Measurements from ENCODE around the gene NGFR. TPM values are rescaled to one million over a fixed set of nuclear protein-coding genes. Genes with fewer than 3 reads are reported as not detected.
"Not testable (repeated sequence)": the region's sequence is repeated elsewhere in the genome, so short reads cannot be mapped to it uniquely, and the experiment has no call there.

The NGFR gene
- total RNA-seq, 4 donors from 2014 or later: 3.0 to 40.5 (median 19.1) TPM

DNA sequence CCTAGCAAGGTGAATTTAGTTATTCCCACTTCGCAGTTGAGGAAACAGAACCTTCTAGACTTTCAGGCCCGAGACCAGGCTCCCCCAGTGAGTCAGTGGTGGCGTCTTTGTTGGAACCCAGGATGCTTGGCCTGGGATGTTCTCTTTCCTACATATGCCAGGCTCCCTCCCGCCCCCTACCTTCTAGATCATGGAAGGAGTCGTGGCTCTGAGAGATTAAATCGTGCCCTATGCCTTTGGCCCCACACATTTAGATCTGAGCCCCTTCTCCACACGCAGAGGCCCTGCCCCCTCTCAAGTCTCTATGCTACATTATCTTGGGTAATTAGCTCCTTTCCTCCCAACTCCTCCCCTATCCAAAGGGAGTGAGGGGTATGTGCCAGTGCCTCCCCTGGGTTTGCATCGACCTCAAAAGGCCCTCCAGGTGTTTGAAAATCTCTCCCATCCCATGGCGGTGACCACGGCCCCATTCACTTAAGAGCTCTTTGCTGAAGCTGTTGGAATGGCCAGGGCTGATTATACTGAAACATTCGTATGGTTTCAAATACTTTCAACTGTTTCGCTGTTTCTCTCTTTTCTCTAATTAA, 3.0 kb downstream of the NGFR start:
- TF ChIP-seq, protein P1, sequence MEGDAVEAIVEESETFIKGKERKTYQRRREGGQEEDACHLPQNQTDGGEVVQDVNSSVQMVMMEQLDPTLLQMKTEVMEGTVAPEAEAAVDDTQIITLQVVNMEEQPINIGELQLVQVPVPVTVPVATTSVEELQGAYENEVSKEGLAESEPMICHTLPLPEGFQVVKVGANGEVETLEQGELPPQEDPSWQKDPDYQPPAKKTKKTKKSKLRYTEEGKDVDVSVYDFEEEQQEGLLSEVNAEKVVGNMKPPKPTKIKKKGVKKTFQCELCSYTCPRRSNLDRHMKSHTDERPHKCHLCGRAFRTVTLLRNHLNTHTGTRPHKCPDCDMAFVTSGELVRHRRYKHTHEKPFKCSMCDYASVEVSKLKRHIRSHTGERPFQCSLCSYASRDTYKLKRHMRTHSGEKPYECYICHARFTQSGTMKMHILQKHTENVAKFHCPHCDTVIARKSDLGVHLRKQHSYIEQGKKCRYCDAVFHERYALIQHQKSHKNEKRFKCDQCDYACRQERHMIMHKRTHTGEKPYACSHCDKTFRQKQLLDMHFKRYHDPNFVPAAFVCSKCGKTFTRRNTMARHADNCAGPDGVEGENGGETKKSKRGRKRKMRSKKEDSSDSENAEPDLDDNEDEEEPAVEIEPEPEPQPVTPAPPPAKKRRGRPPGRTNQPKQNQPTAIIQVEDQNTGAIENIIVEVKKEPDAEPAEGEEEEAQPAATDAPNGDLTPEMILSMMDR (IDR thresholded peaks at IDR 0.05): no peak
- TF ChIP-seq POLR2A (IDR thresholded peaks at IDR 0.05): no peak
- H3K4me3 ChIP-seq (ENCODE audit: low read depth, poor library complexity, severe bottlenecking): no peak overlapping the region
- 56 to 61% methylated on average over 12 of the region's 12 CpGs for WGBS, 2 donors
- no peak for DNase-seq (ENCODE audit: low spot score in 2 of 2)
- intact Hi-C loops (cut with DNase I; ENCODE audit: low total_unique reads): loop anchor here (5.0 to 10.0 kb wide), 2 partner anchors 49 to 63 kb away; no protein-coding TSS in a partner anchor

DNA sequence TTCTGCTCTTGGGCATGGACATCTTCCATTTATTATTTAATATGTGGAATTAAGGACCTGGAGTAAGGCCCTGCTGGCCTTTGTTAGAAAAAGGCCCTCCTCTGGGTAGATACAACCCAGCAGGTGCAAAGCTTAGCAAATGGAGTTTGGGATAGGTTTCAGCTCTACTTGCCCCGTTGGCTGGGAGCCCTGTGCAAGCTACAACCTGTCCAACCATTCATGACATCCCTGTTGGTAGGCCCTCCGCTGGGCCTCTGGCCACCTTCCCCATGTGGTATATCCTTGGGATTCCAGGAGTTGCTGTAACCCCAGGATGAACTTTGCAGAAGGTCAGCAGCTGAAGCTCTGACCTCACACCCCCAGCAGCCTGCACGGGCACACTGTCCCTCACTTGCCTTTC, 6.4 kb downstream of the NGFR start:
- intact Hi-C loops (cut with DNase I; ENCODE audit: low total_unique reads): no loop called here
- 39 to 43% methylated on average over 3 of the region's 3 CpGs for WGBS, 2 donors
- H3K4me3 ChIP-seq (ENCODE audit: low read depth, poor library complexity, severe bottlenecking): no peak overlapping the region
- DNase-seq (ENCODE audit: low spot score in 2 of 2): no peak
- TF ChIP-seq POLR2A (IDR thresholded peaks at IDR 0.05): no peak
- TF ChIP-seq, protein P1 (IDR thresholded peaks at IDR 0.05): no peak

DNA sequence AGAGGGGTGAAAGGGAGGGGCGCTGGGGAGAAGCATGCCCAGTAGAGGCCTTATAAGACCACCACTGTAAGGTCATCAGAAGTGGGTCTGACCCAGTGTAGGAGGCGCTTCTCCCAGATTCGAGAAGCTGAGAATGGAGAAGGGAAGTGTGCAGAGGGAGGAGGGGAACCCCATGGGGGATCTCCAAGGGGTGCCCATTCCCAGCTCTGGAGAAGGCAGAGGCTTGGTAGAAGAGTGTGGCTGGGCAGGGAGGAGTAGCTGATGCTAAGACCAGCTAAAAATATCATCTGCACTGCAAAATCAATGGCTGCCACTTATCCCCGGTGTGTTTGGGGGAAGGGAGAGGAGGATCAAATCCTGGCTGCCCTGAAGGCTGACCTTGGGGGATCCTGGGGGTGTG, 7.2 kb downstream of the NGFR start:
- DNase-seq (ENCODE audit: low spot score in 2 of 2): no peak
- no peak for TF ChIP-seq POLR2A (IDR thresholded peaks at IDR 0.05)
- TF ChIP-seq, protein P1 (IDR thresholded peaks at IDR 0.05): no peak
- intact Hi-C loops (cut with DNase I; ENCODE audit: low total_unique reads): no loop called here
- no peak overlapping the region for H3K4me3 ChIP-seq (ENCODE audit: low read depth, poor library complexity, severe bottlenecking)
- 58% methylated on average over 4 of the region's 4 CpGs for WGBS, 2 donors

DNA sequence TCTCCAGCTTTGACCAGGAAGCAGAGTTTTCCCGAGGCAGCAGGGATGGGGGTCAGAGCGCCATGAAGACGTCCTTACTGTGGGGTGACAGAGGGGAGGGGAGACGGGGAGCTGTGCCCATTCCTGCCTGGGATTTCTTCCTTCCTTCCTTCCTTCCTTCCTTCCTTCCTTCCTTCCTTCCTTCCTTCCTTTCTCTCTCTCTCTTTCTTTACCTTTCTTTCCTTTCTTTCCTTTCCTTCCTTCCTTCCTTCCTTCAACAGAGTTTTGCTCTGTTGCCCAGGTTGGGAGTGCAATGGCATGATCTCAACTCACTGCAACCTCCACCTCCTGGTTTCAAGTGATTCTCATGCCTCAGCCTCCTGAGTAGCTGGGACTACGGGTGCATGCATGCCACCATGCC, 7.6 kb downstream of the NGFR start:
- DNase-seq (ENCODE audit: low spot score in 2 of 2); intact Hi-C loops (cut with DNase I; ENCODE audit: low total_unique reads); H3K4me3 ChIP-seq (ENCODE audit: low read depth, poor library complexity, severe bottlenecking): not testable (repeated sequence)
- WGBS, 2 donors: 64 to 75% methylated on average over 5 of the region's 5 CpGs

DNA sequence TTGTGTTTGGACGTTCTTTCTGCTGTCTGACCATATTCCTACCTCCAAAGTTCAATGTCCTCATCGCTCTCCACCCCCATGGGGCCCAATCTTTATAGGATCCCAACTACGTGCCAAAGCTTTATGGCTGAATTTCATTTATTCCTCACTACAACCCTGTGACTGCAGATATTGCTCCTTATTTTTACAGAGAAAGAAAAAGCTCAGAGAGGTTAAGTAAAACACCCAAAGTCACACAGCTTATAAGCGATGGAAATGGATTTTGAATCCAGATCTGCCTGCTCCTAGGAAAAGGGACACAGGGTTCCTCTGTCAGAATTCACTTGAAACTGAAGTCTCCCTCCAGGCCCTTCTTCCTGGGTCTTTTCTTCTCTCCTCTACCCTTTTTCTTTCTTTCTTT, 9.3 kb downstream of the NGFR start:
- intact Hi-C loops (cut with DNase I; ENCODE audit: low total_unique reads): no loop called here
- WGBS, 2 donors: 87 to 89% methylated on average over 4 of the region's 4 CpGs
- TF ChIP-seq POLR2A (IDR thresholded peaks at IDR 0.05): no peak
- H3K4me3 ChIP-seq (ENCODE audit: low read depth, poor library complexity, severe bottlenecking): no peak overlapping the region
- DNase-seq (ENCODE audit: low spot score in 2 of 2): no peak

DNA sequence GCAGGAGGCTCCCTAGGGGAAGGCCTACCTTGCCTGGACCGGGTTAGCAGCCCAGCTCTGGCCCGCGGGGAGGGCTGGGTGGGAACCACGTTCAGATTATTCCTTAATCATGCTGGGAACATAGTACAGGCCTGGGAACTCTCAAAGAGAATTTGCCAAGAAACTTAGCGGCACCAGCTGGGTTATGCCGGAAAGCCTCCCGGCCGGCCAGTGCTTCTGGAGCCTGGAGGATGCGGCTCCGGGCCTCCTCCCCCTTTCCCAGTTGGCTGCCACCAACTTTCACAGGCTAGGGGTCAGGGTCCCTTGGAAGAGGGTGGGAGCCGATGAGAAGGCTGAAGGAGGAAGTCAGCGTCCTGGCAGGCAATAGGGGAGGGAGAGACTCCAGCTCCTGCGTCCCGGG, 10.8 kb downstream of the NGFR start:
- TF ChIP-seq, protein P1 (IDR thresholded peaks at IDR 0.05): no peak
- TF ChIP-seq POLR2A (IDR thresholded peaks at IDR 0.05): no peak
- 61 to 73% methylated on average over 14 of the region's 14 CpGs for WGBS, 2 donors
- no peak overlapping the region for H3K4me3 ChIP-seq (ENCODE audit: low read depth, poor library complexity, severe bottlenecking)
- no peak for DNase-seq (ENCODE audit: low spot score in 2 of 2)
- intact Hi-C loops (cut with DNase I; ENCODE audit: low total_unique reads): no loop called here

DNA sequence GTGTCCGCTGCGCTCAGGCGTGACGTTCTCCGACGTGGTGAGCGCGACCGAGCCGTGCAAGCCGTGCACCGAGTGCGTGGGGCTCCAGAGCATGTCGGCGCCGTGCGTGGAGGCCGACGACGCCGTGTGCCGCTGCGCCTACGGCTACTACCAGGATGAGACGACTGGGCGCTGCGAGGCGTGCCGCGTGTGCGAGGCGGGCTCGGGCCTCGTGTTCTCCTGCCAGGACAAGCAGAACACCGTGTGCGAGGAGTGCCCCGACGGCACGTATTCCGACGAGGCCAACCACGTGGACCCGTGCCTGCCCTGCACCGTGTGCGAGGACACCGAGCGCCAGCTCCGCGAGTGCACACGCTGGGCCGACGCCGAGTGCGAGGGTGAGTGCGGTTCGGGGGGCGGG, 11.2 kb downstream of the NGFR start:
- DNase-seq (ENCODE audit: low spot score in 2 of 2): no peak
- intact Hi-C loops (cut with DNase I; ENCODE audit: low total_unique reads): no loop called here
- no peak for TF ChIP-seq POLR2A (IDR thresholded peaks at IDR 0.05)
- TF ChIP-seq, protein P1 (IDR thresholded peaks at IDR 0.05): no peak
- H3K4me3 ChIP-seq (ENCODE audit: low read depth, poor library complexity, severe bottlenecking): no peak overlapping the region
- WGBS, 2 donors: 88 to 93% methylated on average over 53 to 57 of the region's 57 CpGs

Measured in lower leg skin (tissue), 4 donors.